ENCODE data around the gene CREBBP. TPM values are rescaled to one million over a fixed set of nuclear protein-coding genes. Genes with fewer than 3 reads are reported as not detected.

The CREBBP gene
- 26.1 and 37.7 TPM in 2 replicates for total RNA-seq

DNA sequence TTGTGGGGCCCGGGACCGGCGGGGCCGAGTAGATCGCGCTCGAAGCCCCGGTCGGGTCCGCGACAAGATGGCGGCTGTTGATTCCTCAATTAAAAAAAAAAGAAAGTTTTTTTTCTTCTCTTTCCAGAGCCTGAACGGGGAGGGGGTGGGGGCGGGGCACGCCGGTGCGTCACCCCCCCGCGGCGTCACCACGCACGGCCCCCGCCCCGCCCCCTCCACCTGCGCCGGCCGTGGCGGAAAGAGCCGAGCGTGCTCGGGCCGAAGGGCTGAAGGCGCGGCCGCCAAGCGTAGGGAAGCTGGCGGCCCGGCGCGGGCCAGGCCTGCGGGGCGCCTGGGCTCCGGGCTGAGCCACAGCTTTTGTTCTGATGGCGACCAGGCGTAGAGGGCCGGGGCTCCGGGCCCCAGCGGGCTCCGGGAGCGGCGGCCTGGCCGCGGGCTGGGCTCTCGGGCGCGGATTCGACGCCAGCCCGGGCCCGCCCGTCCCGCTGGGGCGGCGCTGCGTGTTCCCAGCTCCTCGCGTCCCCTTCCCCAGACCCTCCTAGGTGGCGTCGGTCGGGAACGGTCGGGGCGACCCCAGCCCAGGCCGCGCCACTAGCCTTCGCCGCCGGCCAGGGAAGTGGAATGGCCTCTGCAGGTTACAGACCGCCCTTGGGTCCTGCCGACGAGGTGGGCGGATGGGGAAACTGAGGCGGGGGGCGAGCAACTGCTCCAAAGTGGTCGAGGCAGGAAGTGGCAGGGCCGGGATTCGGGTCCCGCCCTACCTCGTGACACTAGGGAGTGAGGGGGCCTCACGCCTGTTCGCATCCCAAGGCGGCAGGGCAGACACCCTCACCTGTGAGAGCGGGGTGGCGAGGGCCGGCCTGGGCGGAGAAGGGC, at the start of gene CREBBP:
Gene CREBBP, minus strand, starts transcription at position 91 of the 876 bp plus-strand sequence. CDS start 797 bp downstream, outside the sequence.

DNA sequence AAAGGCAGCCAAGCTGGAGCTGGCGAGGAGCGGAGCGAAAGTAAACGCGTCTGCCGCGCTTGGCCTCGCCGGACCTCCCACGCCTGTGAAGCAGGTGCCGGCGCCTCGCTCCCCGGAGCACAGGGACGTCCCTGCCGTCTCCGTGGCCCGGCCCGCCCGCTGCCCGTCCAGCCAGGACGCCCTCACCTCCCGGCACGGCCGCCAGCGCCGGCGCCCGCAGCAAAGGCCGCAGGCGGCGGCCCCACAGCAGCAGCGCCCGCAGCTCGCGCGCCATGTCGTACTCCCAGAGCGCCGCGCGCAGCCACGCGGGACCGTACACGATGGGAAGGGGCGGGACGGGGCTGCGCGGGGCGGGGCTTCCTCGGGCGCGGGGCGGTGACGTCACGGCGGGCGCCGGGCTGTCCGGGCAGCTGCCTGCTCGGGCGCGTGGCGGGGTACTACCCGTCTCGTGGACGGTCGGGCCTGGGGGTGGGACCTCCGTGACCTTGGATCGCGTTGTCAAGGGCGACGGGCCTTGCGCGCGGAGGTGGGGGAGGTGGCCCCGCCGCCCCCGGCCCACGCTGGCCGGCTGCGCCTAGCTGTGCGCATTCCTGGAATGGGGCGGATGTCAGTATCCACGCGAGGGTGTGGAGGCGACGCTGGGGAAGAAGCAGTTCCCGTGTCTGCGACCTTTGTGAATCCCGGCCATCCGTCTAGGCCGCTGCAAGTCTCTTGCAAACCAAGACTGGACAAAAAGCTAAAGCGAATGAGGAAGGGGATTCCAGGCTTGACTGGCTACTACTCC, 163.1 kb downstream of the CREBBP start, which contains the start of gene TRAP1:
Gene TRAP1, minus strand, starts transcription at position 290 of the 784 bp plus-strand sequence. Its CDS starts 16 bp downstream, at position 274.

Other genes starting within 250 kb of the CREBBP start
- gene DNASE1, start 226.0 kb downstream of the CREBBP start, total RNA-seq, result 17.2 and 27.6 TPM in 2 replicates
- 70.3 and 71.0 TPM in 2 replicates for gene TRAP1, start 163.2 kb downstream of the CREBBP start, total RNA-seq
- 25.6 and 44.5 TPM in 2 replicates for gene ADCY9, start 235.7 kb upstream of the CREBBP start, total RNA-seq